Breast epithelium (tissue), 4 donors: ENCODE results near the gene NEU2. TPM values are rescaled to one million over a fixed set of nuclear protein-coding genes. Genes with fewer than 3 reads are reported as not detected.
"Not testable (repeated sequence)": the region's sequence is repeated elsewhere in the genome, so short reads cannot be mapped to it uniquely, and the experiment has no call there.

Experiments
- DNase-seq, 2 donors: peaks; one replicate each; pipeline ENCODE4 v3.0.0-alpha.2; 2019; ENCODE audit warnings: low spot score in 2 of 2
- H3K27ac ChIP-seq, 2 donors: fragments of 200-600 bp; sonication (generic) in 1 of 2; one replicate each; pipeline ENCODE4 v1.5.1; 2016 to 2019; ENCODE audit warnings: mild to moderate bottlenecking in 1 of 2
- H3K27me3 ChIP-seq, 2 donors: fragments of 200-600 bp; sonication (generic) in 1 of 2; one replicate each; pipeline versions ENCODE4 v1.5.1 to v1.6.0; 2017 to 2019; ENCODE audit warnings: control low read depth in 1 of 2, mild to moderate bottlenecking in 1 of 2
- H3K36me3 ChIP-seq: fragments of 200-600 bp; one replicate; pipeline ENCODE4 v1.5.1; 2019
- H3K4me1 ChIP-seq, 2 donors: fragments of 200-600 bp; sonication (generic); one replicate each; pipeline ENCODE4 v1.5.1; 2016 to 2019; ENCODE audit warnings: control low read depth in 1 of 2
- H3K4me3 ChIP-seq, 3 donors: fragments of 200-600 bp; sonication (generic); 1 replicate in 2 of 3; 2 replicates in 1 of 3; pipeline ENCODE4 v1.5.1; 2016 to 2019; ENCODE audit warnings: mild to moderate bottlenecking in 3 of 3, moderate library complexity in 2 of 3
- H3K9me3 ChIP-seq, 2 donors: fragments of 200-600 bp; sonication (generic) in 1 of 2; one replicate each; pipeline ENCODE4 v1.5.1; 2016 to 2019; ENCODE audit warnings: control low read depth in 1 of 2
- CTCF ChIP-seq, 3 donors: fragments of 450-650 bp; IDR thresholded peaks; one replicate each; pipeline ENCODE4 v1.5.1; 2016 to 2017; ENCODE audit warnings: antibody characterized with exemption in 3 of 3, mild to moderate bottlenecking in 3 of 3, moderate library complexity in 3 of 3
- POLR2A ChIP-seq: fragments of 450-650 bp; IDR thresholded peaks from one replicate; pipeline ENCODE4 v1.6.1; 2016; ENCODE audit warnings: antibody characterized with exemption, mild to moderate bottlenecking, moderate library complexity
- POLR2AphosphoS5 ChIP-seq, 3 donors: sonication (generic); formaldehyde crosslinking; IDR thresholded peaks; one replicate each; pipeline ENCODE4 v1.6.1; 2017; ENCODE audit warnings: antibody characterized with exemption in 3 of 3
- intact Hi-C: fragments of 100-400 bp; cut with DNase I; formaldehyde crosslinking; loops from one replicate; pipeline ENCODE4 v1.15.1; 2023; ENCODE audit warnings: low total_unique reads
- total RNA-seq, 3 donors: library from RNA; depleted of rRNA; stranded (reverse); fragments of >200 nt; gene quantifications; one replicate each; pipeline ENCODE4 v1.1.0, GENCODE V29; 2016

Gene NEU2
- total RNA-seq, 3 donors from 2014 or later = not detected

- no peak for TF ChIP-seq CTCF (IDR thresholded peaks at IDR 0.05)
- no peak for TF ChIP-seq POLR2AphosphoS5 (IDR thresholded peaks at IDR 0.05)
- no peak for TF ChIP-seq POLR2A
- Histone ChIP-seq H3K36me3 (no peaks in the 10 kb centered on the region), H3K27me3 (no peaks in the 10 kb centered on the region), H3K9me3 (peaks cover 0 to 13% of the 10 kb centered on the region in 2 donors), H3K4me1 (no peaks in the 10 kb centered on the region), H3K27ac (no peak overlapping the region), H3K4me3 (no peak overlapping the region)
- intact Hi-C loops = no loop called here
- DNase-seq = no peak
Observed at GRCh38 chr2:233013650-233014049, 18.8 kb upstream of the NEU2 start.

- no peaks in the 10 kb centered on the region for H3K36me3 ChIP-seq
- intact Hi-C loops = no loop called here
- TF ChIP-seq POLR2AphosphoS5 (IDR thresholded peaks at IDR 0.05) (no peak), POLR2A (no peak), CTCF (IDR thresholded peaks at IDR 0.05) (no peak)
- H3K4me1 ChIP-seq = no peaks in the 10 kb centered on the region
- H3K4me3 ChIP-seq = no peak overlapping the region
- H3K9me3 ChIP-seq = peaks cover 0 to 13% of the 10 kb centered on the region in 2 donors
- peak in 1 of 2 donors; percentile 9 for DNase-seq
- H3K27me3 ChIP-seq = no peaks in the 10 kb centered on the region
- no peak overlapping the region for H3K27ac ChIP-seq
Observed at GRCh38 chr2:233015019-233015645, 17.3 kb upstream of the NEU2 start.

GRCh38 chr2:233017947-233018346 lies 14.5 kb upstream of the NEU2 start:
- Histone ChIP-seq H3K4me3 (no peak overlapping the region), H3K27ac (no peak overlapping the region), H3K36me3 (no peaks in the 10 kb centered on the region), H3K9me3 (peaks cover 0 to 13% of the 10 kb centered on the region in 2 donors), H3K4me1 (no peaks in the 10 kb centered on the region), H3K27me3 (no peaks in the 10 kb centered on the region)
- no peak for DNase-seq
- no peak for TF ChIP-seq POLR2A
- TF ChIP-seq CTCF (IDR thresholded peaks at IDR 0.05) = no peak
- no peak for TF ChIP-seq POLR2AphosphoS5 (IDR thresholded peaks at IDR 0.05)
- intact Hi-C loops = no loop called here

- H3K9me3 ChIP-seq = peaks cover 0 to 13% of the 10 kb centered on the region in 2 donors
- H3K4me3 ChIP-seq, H3K36me3 ChIP-seq, H3K27me3 ChIP-seq, H3K4me1 ChIP-seq, DNase-seq, H3K27ac ChIP-seq, intact Hi-C loops: not testable (repeated sequence)
Observed at GRCh38 chr2:233019610-233020009, 12.9 kb upstream of the NEU2 start.

- Histone ChIP-seq H3K4me1 (no peaks in the 10 kb centered on the region), H3K27ac (no peak overlapping the region), H3K4me3 (no peak overlapping the region), H3K9me3 (peaks cover 0 to 13% of the 10 kb centered on the region in 2 donors), H3K36me3 (no peaks in the 10 kb centered on the region), H3K27me3 (no peaks in the 10 kb centered on the region)
- TF ChIP-seq POLR2AphosphoS5 (IDR thresholded peaks at IDR 0.05) = no peak
- TF ChIP-seq POLR2A = no peak
- TF ChIP-seq CTCF (IDR thresholded peaks at IDR 0.05) = no peak
- no peak for DNase-seq
- intact Hi-C loops = no loop called here
Observed at GRCh38 chr2:233020454-233020853, 12.0 kb upstream of the NEU2 start.
